ENCODE measurements around the gene GRIN2C. TPM values are rescaled to one million over a fixed set of nuclear protein-coding genes. Genes with fewer than 3 reads are reported as not detected.
"Not testable (repeated sequence)": the region's sequence is repeated elsewhere in the genome, so short reads cannot be mapped to it uniquely, and the experiment has no call there.

GRIN2C gene
- polyA plus RNA-seq, 5 donors: 0.15 to 0.38 (median 0.21) TPM

- DNase-seq: no peak
These were observed 21.4 kb upstream of the GRIN2C start for GRCh38 chr17:74881073-74881472.

GRCh38 chr17:74879308-74879707 lies 19.6 kb upstream of the GRIN2C start:
- no peak for DNase-seq

- DNase-seq: no peak
These were observed 19.0 kb upstream of the GRIN2C start for GRCh38 chr17:74878658-74879057.

GRCh38 chr17:74877592-74878548 lies 18.2 kb upstream of the GRIN2C start:
- no peak for DNase-seq

- DNase-seq: no peak
These were observed 16.4 kb upstream of the GRIN2C start for GRCh38 chr17:74875977-74876593.

- DNase-seq: no peak
These were observed 15.7 kb upstream of the GRIN2C start for GRCh38 chr17:74875155-74875976.

- no peak for DNase-seq
These were observed 14.9 kb upstream of the GRIN2C start for GRCh38 chr17:74874615-74875037.

GRCh38 chr17:74873874-74874614 lies 14.4 kb upstream of the GRIN2C start:
- DNase-seq: no peak

- peak; percentile 99 to 100 for DNase-seq
These were observed 13.6 kb upstream of the GRIN2C start for GRCh38 chr17:74873037-74873873.

- DNase-seq: no peak
These were observed 12.8 kb upstream of the GRIN2C start, which contains the start of gene FDXR for GRCh38 chr17:74872313-74873036. FDXR (minus strand) TSS chr17:74872994; CDS start chr17:74872944, 50 bp downstream.

GRCh38 chr17:74871356-74872076 lies 11.8 kb upstream of the GRIN2C start:
- DNase-seq: no peak

- DNase-seq: no peak
These were observed 10.8 kb upstream of the GRIN2C start for GRCh38 chr17:74870512-74870911.

GRCh38 chr17:74870028-74870427 lies 10.3 kb upstream of the GRIN2C start:
- not testable (repeated sequence) for DNase-seq

- no peak for DNase-seq
These were observed 9.2 kb upstream of the GRIN2C start for GRCh38 chr17:74868908-74869255.

- DNase-seq: no peak
These were observed 8.7 kb upstream of the GRIN2C start for GRCh38 chr17:74868251-74868907.

- DNase-seq: no peak
These were observed 6.6 kb upstream of the GRIN2C start for GRCh38 chr17:74866198-74866835.

- DNase-seq: no peak
These were observed 6.0 kb upstream of the GRIN2C start for GRCh38 chr17:74865504-74866197.
